Measurements from ENCODE around the gene TMEM63B.

TMEM63B gene

GRCh38 chr6:44109212-44109611 lies 18.1 kb upstream of the TMEM63B start:
- no peak for DNase-seq (ENCODE audit: low spot score)
- TF ChIP-seq, protein P1, sequence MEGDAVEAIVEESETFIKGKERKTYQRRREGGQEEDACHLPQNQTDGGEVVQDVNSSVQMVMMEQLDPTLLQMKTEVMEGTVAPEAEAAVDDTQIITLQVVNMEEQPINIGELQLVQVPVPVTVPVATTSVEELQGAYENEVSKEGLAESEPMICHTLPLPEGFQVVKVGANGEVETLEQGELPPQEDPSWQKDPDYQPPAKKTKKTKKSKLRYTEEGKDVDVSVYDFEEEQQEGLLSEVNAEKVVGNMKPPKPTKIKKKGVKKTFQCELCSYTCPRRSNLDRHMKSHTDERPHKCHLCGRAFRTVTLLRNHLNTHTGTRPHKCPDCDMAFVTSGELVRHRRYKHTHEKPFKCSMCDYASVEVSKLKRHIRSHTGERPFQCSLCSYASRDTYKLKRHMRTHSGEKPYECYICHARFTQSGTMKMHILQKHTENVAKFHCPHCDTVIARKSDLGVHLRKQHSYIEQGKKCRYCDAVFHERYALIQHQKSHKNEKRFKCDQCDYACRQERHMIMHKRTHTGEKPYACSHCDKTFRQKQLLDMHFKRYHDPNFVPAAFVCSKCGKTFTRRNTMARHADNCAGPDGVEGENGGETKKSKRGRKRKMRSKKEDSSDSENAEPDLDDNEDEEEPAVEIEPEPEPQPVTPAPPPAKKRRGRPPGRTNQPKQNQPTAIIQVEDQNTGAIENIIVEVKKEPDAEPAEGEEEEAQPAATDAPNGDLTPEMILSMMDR (IDR thresholded peaks at IDR 0.05; ENCODE audit: borderline replicate concordance, control extremely low read depth, extremely low read depth, insufficient read depth, missing control alignments) = no peak
- in situ Hi-C loops (cut with MboI; ENCODE audit: low sequenced_read_pairs, unreplicated experiment) = no loop called here

GRCh38 chr6:44110005-44110676 lies 17.2 kb upstream of the TMEM63B start:
- TF ChIP-seq, protein P1 (IDR thresholded peaks at IDR 0.05; ENCODE audit: borderline replicate concordance, control extremely low read depth, extremely low read depth, insufficient read depth, missing control alignments) = no peak
- no peak for DNase-seq (ENCODE audit: low spot score)
- in situ Hi-C loops (cut with MboI; ENCODE audit: low sequenced_read_pairs, unreplicated experiment) = no loop called here

DNA sequence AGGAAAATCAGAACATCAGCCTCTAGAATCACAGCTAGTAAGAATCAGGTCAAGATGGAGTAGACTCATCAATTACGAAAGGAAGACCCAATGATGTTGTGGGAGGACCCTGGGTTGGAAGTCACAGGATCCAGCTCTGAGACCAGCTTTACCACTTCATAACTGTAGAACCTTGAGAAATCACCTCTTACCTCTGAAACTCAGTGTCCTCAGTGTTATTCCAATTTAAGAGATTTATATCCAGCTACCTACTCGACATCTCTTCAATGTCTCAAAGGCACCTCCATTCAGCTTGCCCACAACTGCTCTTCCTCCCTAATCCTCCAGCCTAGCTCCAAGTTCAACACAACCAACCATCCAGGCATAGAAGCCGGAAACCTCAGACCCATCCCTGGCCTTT lies 16.4 kb upstream of the TMEM63B start:
- no peak for DNase-seq (ENCODE audit: low spot score)
- in situ Hi-C loops (cut with MboI; ENCODE audit: low sequenced_read_pairs, unreplicated experiment) = no loop called here
- TF ChIP-seq, protein P1 (IDR thresholded peaks at IDR 0.05; ENCODE audit: borderline replicate concordance, control extremely low read depth, extremely low read depth, insufficient read depth, missing control alignments) = no peak

DNA sequence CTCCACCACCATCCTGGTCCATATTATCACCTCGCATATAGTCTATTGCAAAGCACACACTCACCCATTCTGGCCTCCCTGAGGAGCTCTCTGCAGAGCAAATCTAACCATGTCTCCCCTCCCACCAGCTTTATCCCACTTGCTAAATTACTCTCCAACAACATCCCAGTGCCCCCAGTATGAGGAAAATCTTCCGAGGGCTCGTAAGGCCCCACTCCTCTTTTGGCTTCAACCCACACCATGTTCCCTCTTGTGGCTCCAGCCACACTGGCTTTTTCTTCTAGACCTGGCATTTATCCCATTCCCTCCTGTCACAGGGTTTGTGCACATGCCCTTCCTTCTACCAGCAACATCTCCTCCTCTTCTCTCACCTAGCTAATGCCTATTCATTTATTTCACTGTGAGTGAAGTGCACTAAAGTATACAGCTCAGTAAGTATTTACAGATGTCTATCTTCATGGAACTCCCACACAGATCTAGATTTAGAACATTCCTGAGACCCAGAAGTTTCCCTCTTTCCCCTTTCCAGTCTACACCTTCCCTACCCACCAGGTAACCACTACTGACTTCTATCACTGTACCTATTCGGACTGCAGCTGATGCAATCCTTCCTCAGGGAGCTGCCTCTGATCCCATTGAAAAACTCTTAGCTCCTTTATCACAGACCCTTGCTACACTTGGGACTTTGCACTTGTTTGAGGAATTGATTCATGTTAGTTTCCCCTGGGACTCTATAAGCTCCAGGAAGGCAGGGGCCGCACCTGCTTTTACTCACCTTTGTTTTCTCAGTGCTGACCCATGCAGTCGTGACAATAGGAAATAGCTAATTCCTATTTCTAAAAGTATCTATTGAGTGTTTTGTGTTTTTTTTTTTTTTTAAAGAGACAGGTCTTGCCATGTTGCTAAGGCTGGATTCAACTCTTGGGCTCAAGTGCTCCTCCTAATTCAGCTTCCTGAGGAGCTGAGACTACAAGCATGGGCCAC lies 15.6 kb upstream of the TMEM63B start:
- no peak for DNase-seq (ENCODE audit: low spot score)
- TF ChIP-seq, protein P1 (IDR thresholded peaks at IDR 0.05; ENCODE audit: borderline replicate concordance, control extremely low read depth, extremely low read depth, insufficient read depth, missing control alignments) = no peak
- in situ Hi-C loops (cut with MboI; ENCODE audit: low sequenced_read_pairs, unreplicated experiment) = no loop called here

DNA sequence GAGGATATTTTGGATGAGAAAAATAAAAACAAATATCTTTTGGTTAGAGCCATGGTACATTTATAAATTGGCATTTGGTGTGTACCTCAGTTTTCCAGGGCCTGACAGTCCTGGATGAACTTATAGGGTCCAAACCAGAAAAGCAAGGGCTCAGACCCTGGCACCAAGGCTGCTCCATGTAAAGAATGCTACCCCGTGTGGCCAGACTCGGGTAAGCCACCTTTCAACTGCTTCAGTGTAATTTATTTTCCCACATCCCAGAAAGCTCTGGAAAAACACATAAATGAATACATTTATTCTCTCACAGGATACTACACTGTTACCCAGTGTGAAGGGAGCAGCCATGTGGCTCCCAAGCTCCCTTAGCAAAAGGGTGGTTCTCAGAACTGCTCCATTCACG lies 13.9 kb upstream of the TMEM63B start:
- in situ Hi-C loops (cut with MboI; ENCODE audit: low sequenced_read_pairs, unreplicated experiment) = no loop called here
- no peak for DNase-seq (ENCODE audit: low spot score)
- TF ChIP-seq, protein P1 (IDR thresholded peaks at IDR 0.05; ENCODE audit: borderline replicate concordance, control extremely low read depth, extremely low read depth, insufficient read depth, missing control alignments) = no peak

GRCh38 chr6:44115866-44116265 lies 11.5 kb upstream of the TMEM63B start:
- DNase-seq (ENCODE audit: low spot score) = no peak
- in situ Hi-C loops (cut with MboI; ENCODE audit: low sequenced_read_pairs, unreplicated experiment) = no loop called here
- TF ChIP-seq, protein P1 (IDR thresholded peaks at IDR 0.05; ENCODE audit: borderline replicate concordance, control extremely low read depth, extremely low read depth, insufficient read depth, missing control alignments) = no peak
